Aorta (tissue), 5 donors: ENCODE results near the gene NCAM1. TPM values are rescaled to one million over a fixed set of nuclear protein-coding genes. Genes with fewer than 3 reads are reported as not detected.
A peak's percentile ranks its signal among the peaks of the same experiment; 100 is the strongest.

Source experiments
- ATAC-seq: fragments of 200-7000 bp; cut with Tn5 transposase; one replicate; pipeline ENCODE4 v1.9.1; 2022; ENCODE audit warnings: moderate library complexity; ENCODE audit not compliant: low FRiP score
- DNase-seq, 2 donors: peaks; one replicate each; pipeline ENCODE4 v3.0.0-alpha.2; 2020
- H3K27ac ChIP-seq, 2 donors: one replicate each; pipeline ENCODE4 v1.5.1; 2013; ENCODE audit warnings: low read length in 2 of 2, mild to moderate bottlenecking in 2 of 2, moderate library complexity in 2 of 2, control low read depth in 1 of 2, inconsistent platforms in 1 of 2, low read depth in 1 of 2
- H3K27me3 ChIP-seq, 2 donors: one replicate each; pipeline ENCODE4 v1.6.1; 2013; ENCODE audit warnings: control low read depth in 1 of 2, low read length in 1 of 2, mild to moderate bottlenecking in 1 of 2, moderate library complexity in 1 of 2; ENCODE audit not compliant: insufficient read depth in 2 of 2, control insufficient read depth in 1 of 2
- H3K36me3 ChIP-seq, 2 donors: one replicate each; pipeline ENCODE4 v1.6.1; 2013; ENCODE audit warnings: control low read depth in 1 of 2, low read length in 1 of 2, mild to moderate bottlenecking in 1 of 2; ENCODE audit not compliant: insufficient read depth in 2 of 2, control insufficient read depth in 1 of 2
- H3K4me1 ChIP-seq, 2 donors: one replicate each; pipeline ENCODE4 v1.6.1; 2013; ENCODE audit warnings: low read length in 2 of 2, control low read depth in 1 of 2, mild to moderate bottlenecking in 1 of 2, moderate library complexity in 1 of 2; ENCODE audit not compliant: insufficient read depth in 2 of 2, control insufficient read depth in 1 of 2
- H3K4me3 ChIP-seq, 2 donors: one replicate each; pipeline ENCODE4 v1.5.1; 2013; ENCODE audit warnings: low read length in 2 of 2, control low read depth in 1 of 2, mild to moderate bottlenecking in 1 of 2
- H3K9me3 ChIP-seq: one replicate; pipeline ENCODE4 v1.6.1; 2013; ENCODE audit warnings: mild to moderate bottlenecking, low read length; ENCODE audit not compliant: control insufficient read depth
- WGBS, 2 donors: extraction: QIAGEN DNeasy Blood & Tissue Kit; methylation state at CpG; one replicate each; pipeline ENCODE4 v1.1.7; 2013; 5-methylcytosine and 5-hydroxymethylcytosine counted together
- intact Hi-C, 2 donors: fragments of 100-400 bp; cut with DNase I; formaldehyde crosslinking; loops; one replicate each; pipeline versions ENCODE4 v1.14.2 to v1.15.0; 2022
- polyA plus RNA-seq, 2 donors: library from polyadenylated mRNA; stranded (reverse); fragments of 200-250 nt; gene quantifications; one replicate each; pipeline ENCODE4 v1.2.3, GENCODE V29; 2013
- total RNA-seq, 2 donors: library from RNA; stranded (reverse); fragmentation: NEBNext Ultra II Directional; extraction: Animal tissue kit (Norgen Biotek cat#: 25700); gene quantifications; one replicate each; pipeline ENCODE4 v1.2.1, GENCODE V29; 2021
- donor health status: healthy with polysubstance abuse.
- donor health status: Bipolar disorder and iron deficiency.
- donor health status: DM: no; HTN: no; CAD: no.
- donor health status: DM: no; HTN: no; CAD: no.
- donor health status: DM: yes; HTN: yes; CAD: no.

Gene NCAM1
- total and polyA plus RNA-seq, 4 donors: 1.8 to 19.4 (median 6.1) TPM

GRCh38 chr11:113192121-113192925 is 231.1 kb downstream of the NCAM1 start:
- no peak for DNase-seq
- no peaks in the 10 kb centered on the region for H3K27me3 ChIP-seq
- 40 to 49% methylated on average over 8 of the region's 8 CpGs for WGBS, 2 donors
- H3K4me3 ChIP-seq: no peak overlapping the region
- H3K27ac ChIP-seq: peak overlapping the region in 1 of 2 donors; percentile 56
- H3K36me3 ChIP-seq: no peaks in the 10 kb centered on the region
- intact Hi-C loops: loop anchor here in 1 of 2 donors (10.0 kb wide), 1 partner anchor 78 kb away; no protein-coding TSS in a partner anchor
- H3K4me1 ChIP-seq: peaks cover 7 to 8% of the 10 kb centered on the region in 2 donors
- H3K9me3 ChIP-seq: no peaks in the 10 kb centered on the region
- peak; percentile 2 for ATAC-seq

- DNase-seq: no peak
- ATAC-seq: peak; percentile 68
- Histone ChIP-seq H3K27me3 (no peaks in the 10 kb centered on the region), H3K4me1 (peaks cover 7 to 8% of the 10 kb centered on the region in 2 donors), H3K9me3 (no peaks in the 10 kb centered on the region), H3K36me3 (no peaks in the 10 kb centered on the region), H3K4me3 (no peak overlapping the region), H3K27ac (no peak overlapping the region)
- intact Hi-C loops: loop anchor here in 1 of 2 donors (10.0 kb wide), 1 partner anchor 78 kb away; no protein-coding TSS in a partner anchor
- WGBS, 2 donors: 88 to 89% methylated on average over 7 of the region's 7 CpGs
Measured at GRCh38 chr11:113193016-113193415, 231.8 kb downstream of the NCAM1 start.

- H3K4me1 ChIP-seq: peaks cover 3 to 8% of the 10 kb centered on the region in 2 donors
- H3K27ac ChIP-seq: no peak overlapping the region
- H3K9me3 ChIP-seq: no peaks in the 10 kb centered on the region
- no peak overlapping the region for H3K4me3 ChIP-seq
- 28 to 30% methylated on average over 5 of the region's 5 CpGs for WGBS, 2 donors
- intact Hi-C loops: loop anchor here in 1 of 2 donors (10.0 kb wide), 1 partner anchor 79 kb away; no protein-coding TSS in a partner anchor
- no peaks in the 10 kb centered on the region for H3K27me3 ChIP-seq
- DNase-seq (peak in 1 of 2 donors; percentile 60), ATAC-seq (peak; percentile 58)
- H3K36me3 ChIP-seq: no peaks in the 10 kb centered on the region
Measured at GRCh38 chr11:113193946-113194345, 232.7 kb downstream of the NCAM1 start.

GRCh38 chr11:113195728-113196127 is 234.5 kb downstream of the NCAM1 start:
- ATAC-seq (no peak), DNase-seq (no peak)
- Histone ChIP-seq H3K27me3 (no peaks in the 10 kb centered on the region), H3K27ac (no peak overlapping the region), H3K4me3 (no peak overlapping the region), H3K4me1 (peaks cover 3 to 8% of the 10 kb centered on the region in 2 donors), H3K36me3 (no peaks in the 10 kb centered on the region), H3K9me3 (no peaks in the 10 kb centered on the region)
- intact Hi-C loops: loop anchor here in 1 of 2 donors (10.0 kb wide), 1 partner anchor 81 kb away; no protein-coding TSS in a partner anchor
- WGBS, 2 donors: 97 to 98% methylated on average over 3 of the region's 3 CpGs

DNA sequence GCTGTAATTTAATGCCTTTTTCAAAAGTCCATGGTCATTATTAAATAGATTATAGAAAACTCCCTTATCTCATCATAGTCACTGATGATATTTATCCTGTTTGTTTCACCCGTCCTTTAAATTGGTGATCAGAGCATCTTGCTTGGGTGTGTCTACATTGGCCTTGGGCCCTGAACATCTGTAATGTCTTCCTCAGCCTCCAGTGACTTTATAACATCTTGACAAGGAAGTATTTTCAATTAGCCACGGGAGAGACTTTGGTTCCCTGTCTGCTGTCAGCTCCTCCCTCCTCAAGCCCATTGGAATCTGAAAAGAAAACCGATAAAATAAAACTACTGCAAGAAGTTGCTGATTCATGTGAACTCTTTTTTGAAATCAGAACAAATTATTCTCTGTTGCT is 236.2 kb downstream of the NCAM1 start:
- no peaks in the 10 kb centered on the region for H3K36me3 ChIP-seq
- no peaks in the 10 kb centered on the region for H3K27me3 ChIP-seq
- intact Hi-C loops: loop anchor here in 1 of 2 donors (10.0 kb wide), 1 partner anchor 83 kb away; no protein-coding TSS in a partner anchor
- DNase-seq (no peak), ATAC-seq (no peak)
- no peak overlapping the region for H3K4me3 ChIP-seq
- H3K4me1 ChIP-seq: peaks cover 0 to 1% of the 10 kb centered on the region in 2 donors
- H3K27ac ChIP-seq: no peak overlapping the region
- WGBS, 2 donors: 55 to 62% methylated on average over 3 of the region's 3 CpGs
- no peaks in the 10 kb centered on the region for H3K9me3 ChIP-seq

DNA sequence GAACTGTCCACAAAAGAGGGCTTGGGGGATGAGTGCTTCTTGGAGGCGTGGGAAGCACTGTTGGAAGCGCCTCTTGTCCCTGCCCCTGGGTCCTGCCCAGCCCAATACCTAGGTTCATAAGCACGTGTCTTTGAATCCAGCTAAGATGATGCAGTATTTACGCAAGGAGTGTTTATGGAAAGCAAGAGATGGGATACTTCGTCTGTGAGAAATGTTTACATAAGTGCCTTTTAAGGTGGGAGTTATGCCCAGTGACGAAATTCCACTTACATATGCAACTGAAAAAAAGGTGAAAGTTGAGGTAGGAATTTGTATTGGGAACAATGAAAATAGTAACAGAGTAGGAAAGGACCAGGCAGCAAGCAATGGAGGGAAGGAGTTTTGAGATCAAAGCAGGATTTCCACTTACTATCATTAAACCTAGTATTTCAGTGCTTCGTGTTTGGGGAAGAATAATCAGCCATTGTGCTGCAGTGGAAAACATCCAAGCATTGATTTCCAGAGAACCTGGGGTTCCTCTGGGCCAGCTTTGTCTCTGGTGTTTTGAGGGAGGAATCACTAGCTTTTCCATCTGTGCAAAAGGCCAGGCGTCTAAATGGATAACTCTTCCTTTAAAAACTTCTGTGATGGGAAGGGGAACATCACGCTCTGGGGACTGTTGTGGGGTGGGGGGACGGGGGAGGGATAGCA is 237.9 kb downstream of the NCAM1 start:
- H3K36me3 ChIP-seq: no peaks in the 10 kb centered on the region
- no peak overlapping the region for H3K4me3 ChIP-seq
- ATAC-seq (no peak), DNase-seq (no peak)
- H3K27me3 ChIP-seq: no peaks in the 10 kb centered on the region
- H3K9me3 ChIP-seq: no peaks in the 10 kb centered on the region
- no peaks in the 10 kb centered on the region for H3K4me1 ChIP-seq
- WGBS, 2 donors: 76 to 85% methylated on average over 10 of the region's 10 CpGs
- no peak overlapping the region for H3K27ac ChIP-seq
- intact Hi-C loops: loop anchor here in 1 of 2 donors (10.0 kb wide), 1 partner anchor 84 kb away; no protein-coding TSS in a partner anchor

- no peaks in the 10 kb centered on the region for H3K36me3 ChIP-seq
- DNase-seq: no peak
- H3K27ac ChIP-seq: no peak overlapping the region
- 42 to 54% methylated on average over 5 of the region's 5 CpGs for WGBS, 2 donors
- no peak overlapping the region for H3K4me3 ChIP-seq
- H3K9me3 ChIP-seq: no peaks in the 10 kb centered on the region
- intact Hi-C loops: loop anchor here in 1 of 2 donors (10.0 kb wide), 1 partner anchor 85 kb away; no protein-coding TSS in a partner anchor
- no peaks in the 10 kb centered on the region for H3K27me3 ChIP-seq
- no peaks in the 10 kb centered on the region for H3K4me1 ChIP-seq
- ATAC-seq: no peak
Measured at GRCh38 chr11:113199866-113200265, 238.6 kb downstream of the NCAM1 start.

DNA sequence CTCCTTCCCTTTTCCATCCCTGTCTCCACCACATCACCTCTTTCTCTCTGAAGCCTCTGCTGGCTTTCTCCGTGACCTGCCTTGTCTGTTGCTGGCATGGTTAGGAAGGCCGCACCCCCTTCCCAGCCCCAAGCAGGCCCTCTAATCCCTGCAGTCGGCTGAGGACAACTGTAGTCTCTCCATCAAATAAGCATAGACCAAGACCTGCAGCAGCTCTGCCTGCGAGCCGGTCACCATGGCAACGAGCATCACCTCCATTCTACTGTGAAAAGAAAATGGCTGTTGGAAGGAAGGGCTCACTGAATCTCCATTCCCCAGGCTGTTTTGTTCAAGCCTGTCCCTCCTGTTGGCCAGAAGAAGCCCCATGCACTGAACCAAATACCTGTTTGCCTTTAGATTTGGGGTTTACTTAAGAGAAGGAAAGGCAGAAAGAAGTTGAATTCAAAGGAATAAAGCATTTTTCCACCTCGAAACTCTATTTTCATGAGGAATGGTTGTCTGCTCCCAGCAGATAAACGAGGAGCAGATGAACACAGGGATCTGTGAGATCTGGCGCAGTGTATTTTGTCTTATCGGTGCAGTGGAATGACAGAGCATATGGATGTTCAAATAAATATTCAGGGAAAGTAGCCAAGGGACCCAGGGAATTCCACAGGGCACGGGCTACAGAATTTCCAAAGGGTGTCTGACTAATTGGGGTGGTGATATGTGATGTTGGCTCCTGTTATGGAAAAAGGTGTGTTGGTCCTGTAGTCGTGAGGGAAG is 240.0 kb downstream of the NCAM1 start:
- H3K27me3 ChIP-seq: no peaks in the 10 kb centered on the region
- no peaks in the 10 kb centered on the region for H3K9me3 ChIP-seq
- no peak overlapping the region for H3K4me3 ChIP-seq
- no peak overlapping the region for H3K27ac ChIP-seq
- DNase-seq (no peak), ATAC-seq (no peak)
- intact Hi-C loops: no loop called here
- WGBS, 2 donors: 90 to 92% methylated on average over 12 of the region's 12 CpGs
- no peaks in the 10 kb centered on the region for H3K4me1 ChIP-seq
- no peaks in the 10 kb centered on the region for H3K36me3 ChIP-seq
